HUES6 (cell line): ENCODE data around the gene KBTBD3.
A peak's percentile ranks its signal among the peaks of the same experiment; 100 is the strongest.
"Not testable (repeated sequence)": the region's sequence is repeated elsewhere in the genome, so short reads cannot be mapped to it uniquely, and the experiment has no call there.

ENCODE experiments used
- H3K27ac ChIP-seq: 2 replicates; pipeline ENCODE4 v1.7.0; 2013; ENCODE audit warnings: low read depth, mild to moderate bottlenecking, low read length, inconsistent platforms
- H3K27me3 ChIP-seq: 2 replicates; pipeline ENCODE4 v1.6.1; 2013; ENCODE audit warnings: low read length; ENCODE audit not compliant: control insufficient read depth, insufficient read depth
- H3K36me3 ChIP-seq: 2 replicates; pipeline ENCODE4 v1.6.1; 2013; ENCODE audit warnings: low read length; ENCODE audit not compliant: control insufficient read depth, insufficient read depth
- H3K4me1 ChIP-seq: 2 replicates; pipeline ENCODE4 v1.6.1; 2013; ENCODE audit warnings: low read length; ENCODE audit not compliant: control insufficient read depth, insufficient read depth
- H3K4me3 ChIP-seq: 2 replicates; pipeline ENCODE4 v1.5.1; 2013; ENCODE audit warnings: low read depth, low read length
- H3K9ac ChIP-seq: one replicate; pipeline ENCODE4 v1.6.1; 2013; ENCODE audit warnings: mild to moderate bottlenecking, low read length
- H3K9me3 ChIP-seq: 2 replicates; pipeline ENCODE4 v1.6.1; 2013; ENCODE audit warnings: low read depth, low read length; ENCODE audit not compliant: control insufficient read depth, insufficient read depth

KBTBD3 gene

DNA sequence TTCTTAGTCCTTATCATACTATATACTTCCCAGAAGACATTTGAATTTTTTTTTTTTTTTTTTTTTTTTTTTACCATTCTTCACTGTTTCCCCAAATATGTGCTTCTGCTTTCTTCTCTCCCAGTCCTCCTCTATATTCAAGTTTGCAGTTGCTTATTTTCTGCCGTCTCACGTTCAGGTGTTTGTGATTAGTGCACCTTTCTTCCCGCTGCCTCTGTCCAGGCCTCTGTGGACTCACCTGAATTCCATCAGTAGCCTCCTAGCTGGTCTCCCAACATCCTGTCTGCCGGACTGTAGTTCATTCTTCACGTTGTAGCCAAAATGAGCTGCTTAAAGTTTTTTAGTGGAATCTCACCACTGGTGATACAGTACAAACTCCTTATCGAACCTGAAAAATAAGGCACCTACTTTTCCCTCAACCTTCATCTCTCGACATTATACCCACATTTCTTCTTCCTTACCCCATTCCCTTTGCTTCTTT, 54.3 kb downstream of the KBTBD3 start:
- Histone ChIP-seq H3K9ac (no peak overlapping the region), H3K4me3 (peak overlapping the region; percentile 54), H3K4me1 (peaks cover 8% of the 10 kb centered on the region; the same call in 1 of the 2 replicates), H3K9me3 (peaks cover 3% of the 10 kb centered on the region; the same call in 1 of the 2 replicates), H3K27ac (no peak overlapping the region), H3K27me3 (no peaks in the 10 kb centered on the region), H3K36me3 (no peaks in the 10 kb centered on the region)

GRCh38 chr11:106021967-106022794, 55.0 kb downstream of the KBTBD3 start, which contains the start of gene MSANTD4:
Gene MSANTD4 (minus strand): TSS chr11:106022240. CDS start chr11:106010917, 11,323 bp downstream.
- Histone ChIP-seq H3K9me3 (no peaks in the 10 kb centered on the region), H3K4me3 (peak within 1 kb of the TSS; percentile 91), H3K27ac (peak within 1 kb of the TSS; percentile 36; the same call in 1 of the 2 replicates), H3K4me1 (peaks cover 8% of the 10 kb centered on the region; the same call in 1 of the 2 replicates), H3K9ac (peak within 1 kb of the TSS; percentile 79), H3K36me3 (no peaks in the 10 kb centered on the region), H3K27me3 (no peaks in the 10 kb centered on the region)

- peak overlapping the region; percentile 79 for H3K9ac ChIP-seq
- peak overlapping the region; percentile 36; the same call in 1 of the 2 replicates for H3K27ac ChIP-seq
- no peaks in the 10 kb centered on the region for H3K9me3 ChIP-seq
- peak overlapping the region; percentile 91 for H3K4me3 ChIP-seq
- no peaks in the 10 kb centered on the region for H3K36me3 ChIP-seq
- H3K27me3 ChIP-seq = no peaks in the 10 kb centered on the region
- H3K4me1 ChIP-seq = peaks cover 8% of the 10 kb centered on the region; the same call in 1 of the 2 replicates
Measured at GRCh38 chr11:106021181-106021966, 55.8 kb downstream of the KBTBD3 start.

- no peak overlapping the region for H3K4me3 ChIP-seq
- no peaks in the 10 kb centered on the region for H3K9me3 ChIP-seq
- H3K27ac ChIP-seq = no peak overlapping the region
- H3K9ac ChIP-seq = no peak overlapping the region
- H3K27me3 ChIP-seq = no peaks in the 10 kb centered on the region
- peaks cover 8% of the 10 kb centered on the region for H3K4me1 ChIP-seq
- H3K36me3 ChIP-seq = peaks cover 2% of the 10 kb centered on the region; the same call in 1 of the 2 replicates
Measured at GRCh38 chr11:106017093-106017492, 60.1 kb downstream of the KBTBD3 start.

- H3K27ac ChIP-seq = no peak overlapping the region
- no peak overlapping the region for H3K9ac ChIP-seq
- H3K4me3 ChIP-seq = no peak overlapping the region
- H3K36me3 ChIP-seq = peaks cover 15% of the 10 kb centered on the region
- H3K4me1 ChIP-seq = no peaks in the 10 kb centered on the region; the same call in 1 of the 2 replicates
- H3K9me3 ChIP-seq = no peaks in the 10 kb centered on the region
- H3K27me3 ChIP-seq = no peaks in the 10 kb centered on the region
Measured at GRCh38 chr11:106015066-106015465, 62.1 kb downstream of the KBTBD3 start.

GRCh38 chr11:106014620-106015019, 62.5 kb downstream of the KBTBD3 start:
- Histone ChIP-seq H3K27ac (no peak overlapping the region), H3K9me3 (no peaks in the 10 kb centered on the region), H3K4me1 (no peaks in the 10 kb centered on the region; the same call in 1 of the 2 replicates), H3K4me3 (no peak overlapping the region), H3K36me3 (peaks cover 20% of the 10 kb centered on the region), H3K9ac (no peak overlapping the region), H3K27me3 (no peaks in the 10 kb centered on the region)

- H3K9me3 ChIP-seq = no peaks in the 10 kb centered on the region
- H3K9ac ChIP-seq = no peak overlapping the region
- no peak overlapping the region for H3K27ac ChIP-seq
- no peaks in the 10 kb centered on the region; the same call in 1 of the 2 replicates for H3K4me1 ChIP-seq
- H3K36me3 ChIP-seq = peaks cover 26% of the 10 kb centered on the region
- no peak overlapping the region for H3K4me3 ChIP-seq
- no peaks in the 10 kb centered on the region for H3K27me3 ChIP-seq
Measured at GRCh38 chr11:106014035-106014434, 63.1 kb downstream of the KBTBD3 start.

GRCh38 chr11:106012744-106013143, 64.4 kb downstream of the KBTBD3 start:
- Histone ChIP-seq H3K36me3 (peaks cover 38% of the 10 kb centered on the region), H3K9me3 (no peaks in the 10 kb centered on the region; the same call in 1 of the 2 replicates), H3K4me3 (no peak overlapping the region), H3K27ac (no peak overlapping the region), H3K4me1 (no peaks in the 10 kb centered on the region; the same call in 1 of the 2 replicates), H3K9ac (no peak overlapping the region), H3K27me3 (no peaks in the 10 kb centered on the region)

GRCh38 chr11:106011481-106011880, 65.7 kb downstream of the KBTBD3 start:
- H3K9ac ChIP-seq = no peak overlapping the region
- no peaks in the 10 kb centered on the region; the same call in 1 of the 2 replicates for H3K9me3 ChIP-seq
- H3K27me3 ChIP-seq = no peaks in the 10 kb centered on the region
- H3K4me1 ChIP-seq = no peaks in the 10 kb centered on the region; the same call in 1 of the 2 replicates
- H3K4me3 ChIP-seq = no peak overlapping the region
- H3K27ac ChIP-seq = no peak overlapping the region
- peaks cover 51% of the 10 kb centered on the region for H3K36me3 ChIP-seq

GRCh38 chr11:106003094-106003493, 74.1 kb downstream of the KBTBD3 start:
- not testable (repeated sequence) for H3K27me3 ChIP-seq, H3K4me3 ChIP-seq, H3K4me1 ChIP-seq, H3K27ac ChIP-seq, H3K9ac ChIP-seq
- peaks cover 26% of the 10 kb centered on the region for H3K9me3 ChIP-seq
- H3K36me3 ChIP-seq = peaks cover 48% of the 10 kb centered on the region
